Forelimb muscle (tissue), 1 donor: ENCODE measurements around the gene TNS3. TPM values are rescaled to one million over a fixed set of nuclear protein-coding genes. Genes with fewer than 3 reads are reported as not detected.

ENCODE experiments used
- DNase-seq: peaks from one replicate; pipeline ENCODE4 v3.0.0-alpha.2; 2013; ENCODE audit warnings: low read depth
- polyA plus RNA-seq: library from polyadenylated mRNA; unstranded; fragments of 120-200 nt; gene quantifications from one replicate; pipeline ENCODE4 v1.2.1, GENCODE V29; 2013; ENCODE audit not compliant: insufficient read length

TNS3 gene
- polyA plus RNA-seq, 1 donor = 21.3 TPM

GRCh38 chr7:47389171-47389922, 192.6 kb downstream of the TNS3 start:
- DNase-seq = no peak

- DNase-seq = no peak
Observed at GRCh38 chr7:47387506-47387905, 194.4 kb downstream of the TNS3 start.

GRCh38 chr7:47386273-47386835, 195.6 kb downstream of the TNS3 start:
- no peak for DNase-seq

GRCh38 chr7:47385536-47386125, 196.3 kb downstream of the TNS3 start:
- no peak for DNase-seq

GRCh38 chr7:47384755-47385535, 197.0 kb downstream of the TNS3 start:
- DNase-seq = no peak

GRCh38 chr7:47383696-47384445, 198.0 kb downstream of the TNS3 start:
- DNase-seq = no peak

GRCh38 chr7:47383072-47383471, 198.8 kb downstream of the TNS3 start:
- DNase-seq = no peak

GRCh38 chr7:47382200-47382599, 199.7 kb downstream of the TNS3 start:
- DNase-seq = no peak

- no peak for DNase-seq
Observed at GRCh38 chr7:47381134-47381495, 200.8 kb downstream of the TNS3 start.

GRCh38 chr7:47380325-47381133, 201.4 kb downstream of the TNS3 start:
- no peak for DNase-seq

GRCh38 chr7:47379629-47380324, 202.1 kb downstream of the TNS3 start:
- DNase-seq = no peak

- no peak for DNase-seq
Observed at GRCh38 chr7:47378728-47379395, 203.0 kb downstream of the TNS3 start.

- DNase-seq = no peak
Observed at GRCh38 chr7:47377741-47378140, 204.2 kb downstream of the TNS3 start.

- no peak for DNase-seq
Observed at GRCh38 chr7:47376991-47377616, 204.8 kb downstream of the TNS3 start.

- DNase-seq = no peak
Observed at GRCh38 chr7:47375121-47375938, 206.6 kb downstream of the TNS3 start.

- no peak for DNase-seq
Observed at GRCh38 chr7:47374538-47374937, 207.4 kb downstream of the TNS3 start.

- DNase-seq = no peak
Observed at GRCh38 chr7:47373871-47374451, 207.9 kb downstream of the TNS3 start.
